CD4-positive, alpha-beta T cell (primary cell): ENCODE measurements around the gene TMEM200B. TPM values are rescaled to one million over a fixed set of nuclear protein-coding genes. Genes with fewer than 3 reads are reported as not detected.
"Not testable (repeated sequence)": the region's sequence is repeated elsewhere in the genome, so short reads cannot be mapped to it uniquely, and the experiment has no call there.

ENCODE experiments used
- ATAC-seq: fragments of 200-7000 bp; cut with Tn5 transposase; one replicate; pipeline ENCODE4 v1.10.0; 2022; ENCODE audit warnings: mild to moderate bottlenecking; ENCODE audit not compliant: poor library complexity
- CTCF ChIA-PET: fragments of 350-600 bp; sonication (Branson Sonifier 250); formaldehyde crosslinking; loops from one replicate; lab custom pipeline; 2021; ENCODE audit warnings: antibody characterized with exemption, inconsistent platforms; lab: Charles Lee
- POLR2A ChIA-PET: fragments of 350-600 bp; sonication (Branson Sonifier 250); formaldehyde crosslinking; loops from one replicate; lab custom pipeline; 2021; ENCODE audit warnings: antibody characterized with exemption, inconsistent platforms; lab: Charles Lee
- DNase-seq, 14 experiments: peaks; one replicate each; pipeline ENCODE4 v3.0.0-alpha.2; 2013 to 2020; ENCODE audit warnings: mixed read lengths in 2 of 14
- H3K27ac ChIP-seq, 2 donors: one replicate each; pipeline versions ENCODE4 v1.5.1 to v1.7.0; 2013; ENCODE audit warnings: low read length in 2 of 2, low read depth in 1 of 2, mild to moderate bottlenecking in 1 of 2
- H3K27me3 ChIP-seq, 2 experiments: 1 replicate in 1 of 2; 2 replicates in 1 of 2; pipeline versions ENCODE4 v1.6.1 to v1.7.0; 2013; ENCODE audit warnings: low read length in 2 of 2, control low read depth in 1 of 2, mild to moderate bottlenecking in 1 of 2, moderate library complexity in 1 of 2; ENCODE audit not compliant: insufficient read depth in 2 of 2, control insufficient read depth in 1 of 2
- H3K36me3 ChIP-seq: one replicate; pipeline ENCODE4 v1.6.1; 2013; ENCODE audit warnings: low read length, control low read depth; ENCODE audit not compliant: insufficient read depth
- H3K4me1 ChIP-seq: one replicate; pipeline ENCODE4 v1.6.1; 2013; ENCODE audit warnings: low read length, control low read depth; ENCODE audit not compliant: insufficient read depth
- H3K4me3 ChIP-seq: one replicate; pipeline ENCODE4 v1.5.1; 2013; ENCODE audit warnings: mild to moderate bottlenecking, low read length, moderate library complexity
- H3K9me3 ChIP-seq, 2 experiments: 1 replicate in 1 of 2; 2 replicates in 1 of 2; pipeline versions ENCODE4 v1.6.1 to v1.7.0; 2013; ENCODE audit warnings: low read length in 2 of 2, mild to moderate bottlenecking in 2 of 2, control low read depth in 1 of 2, moderate library complexity in 1 of 2; ENCODE audit not compliant: control insufficient read depth in 1 of 2, insufficient read depth in 1 of 2
- H3K27ac Mint-ChIP-seq: one replicate; pipeline ENCODE4 v1.8.0; 2020; ENCODE audit warnings: mixed read lengths
- H3K27me3 Mint-ChIP-seq: one replicate; pipeline ENCODE4 v1.8.0; 2021; ENCODE audit warnings: mixed read lengths
- H3K36me3 Mint-ChIP-seq: one replicate; pipeline ENCODE4 v1.8.0; 2021; ENCODE audit warnings: low read depth, mixed read lengths
- H3K4me1 Mint-ChIP-seq: one replicate; pipeline ENCODE4 v1.8.0; 2021; ENCODE audit warnings: low read depth, mixed read lengths
- H3K4me3 Mint-ChIP-seq: one replicate; pipeline ENCODE4 v1.8.0; 2020; ENCODE audit warnings: mild to moderate bottlenecking, mixed read lengths
- H3K9me3 Mint-ChIP-seq: one replicate; pipeline ENCODE4 v1.8.0; 2020; ENCODE audit warnings: mixed read lengths
- intact Hi-C, 2 experiments: fragments of 100-400 bp; cut with DNase I in 1 of 2; cut with micrococcal nuclease in 1 of 2; formaldehyde crosslinking; loops; one replicate each; pipeline versions ENCODE4 v1.15.1 to v1.9.0; 2023 to 2025; cut with DNase I, micrococcal nuclease
- total RNA-seq, 174 experiments: library from RNA in 2 of 174; stranded (reverse) in 2 of 174; gene quantifications; one replicate each; pipeline ENCODE4 v1.2.3 and lab custom pipeline; 2021 to 2026
- TF ChIP-seq, protein P1 (sequence below): fragments of 200-600 bp; IDR thresholded peaks from one replicate; pipeline ENCODE4 v1.8.0; 2022; ENCODE audit warnings: antibody characterized with exemption, mild to moderate bottlenecking

The TMEM200B gene
- total RNA-seq, 2 experiments from 2014 or later: not detected

- H3K36me3 ChIP-seq: peaks cover 94% of the 10 kb centered on the region
- TF ChIP-seq, protein P1, sequence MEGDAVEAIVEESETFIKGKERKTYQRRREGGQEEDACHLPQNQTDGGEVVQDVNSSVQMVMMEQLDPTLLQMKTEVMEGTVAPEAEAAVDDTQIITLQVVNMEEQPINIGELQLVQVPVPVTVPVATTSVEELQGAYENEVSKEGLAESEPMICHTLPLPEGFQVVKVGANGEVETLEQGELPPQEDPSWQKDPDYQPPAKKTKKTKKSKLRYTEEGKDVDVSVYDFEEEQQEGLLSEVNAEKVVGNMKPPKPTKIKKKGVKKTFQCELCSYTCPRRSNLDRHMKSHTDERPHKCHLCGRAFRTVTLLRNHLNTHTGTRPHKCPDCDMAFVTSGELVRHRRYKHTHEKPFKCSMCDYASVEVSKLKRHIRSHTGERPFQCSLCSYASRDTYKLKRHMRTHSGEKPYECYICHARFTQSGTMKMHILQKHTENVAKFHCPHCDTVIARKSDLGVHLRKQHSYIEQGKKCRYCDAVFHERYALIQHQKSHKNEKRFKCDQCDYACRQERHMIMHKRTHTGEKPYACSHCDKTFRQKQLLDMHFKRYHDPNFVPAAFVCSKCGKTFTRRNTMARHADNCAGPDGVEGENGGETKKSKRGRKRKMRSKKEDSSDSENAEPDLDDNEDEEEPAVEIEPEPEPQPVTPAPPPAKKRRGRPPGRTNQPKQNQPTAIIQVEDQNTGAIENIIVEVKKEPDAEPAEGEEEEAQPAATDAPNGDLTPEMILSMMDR: no peak
- no peak for ATAC-seq
- Mint-ChIP-seq H3K4me1 (peaks cover 15% of the 10 kb centered on the region), H3K27ac (no peak overlapping the region), H3K4me3 (no peak overlapping the region), H3K9me3 (no peaks in the 10 kb centered on the region), H3K36me3 (peaks cover 92% of the 10 kb centered on the region), H3K27me3 (no peaks in the 10 kb centered on the region)
- no peaks in the 10 kb centered on the region for H3K27me3 ChIP-seq
- intact Hi-C loops: no loop called here
- H3K27ac ChIP-seq: no peak overlapping the region
- H3K4me3 ChIP-seq: no peak overlapping the region
- ChIA-PET POLR2A (interaction anchor here (3.1 kb wide), 1 partner anchor 25 kb away, joined by 12 read pairs; the partner anchor contains the start of gene SRSF4), CTCF (interaction anchor here (1.0 to 1.4 kb wide), 2 partner anchors 41 to 46 kb away, joined by 4 read pairs; no protein-coding TSS in a partner anchor)
- no peaks in the 10 kb centered on the region for H3K4me1 ChIP-seq
- DNase-seq: no peak
- H3K9me3 ChIP-seq: no peaks in the 10 kb centered on the region
Observed at GRCh38 chr1:29156543-29157268, 33.0 kb upstream of the TMEM200B start.

DNA sequence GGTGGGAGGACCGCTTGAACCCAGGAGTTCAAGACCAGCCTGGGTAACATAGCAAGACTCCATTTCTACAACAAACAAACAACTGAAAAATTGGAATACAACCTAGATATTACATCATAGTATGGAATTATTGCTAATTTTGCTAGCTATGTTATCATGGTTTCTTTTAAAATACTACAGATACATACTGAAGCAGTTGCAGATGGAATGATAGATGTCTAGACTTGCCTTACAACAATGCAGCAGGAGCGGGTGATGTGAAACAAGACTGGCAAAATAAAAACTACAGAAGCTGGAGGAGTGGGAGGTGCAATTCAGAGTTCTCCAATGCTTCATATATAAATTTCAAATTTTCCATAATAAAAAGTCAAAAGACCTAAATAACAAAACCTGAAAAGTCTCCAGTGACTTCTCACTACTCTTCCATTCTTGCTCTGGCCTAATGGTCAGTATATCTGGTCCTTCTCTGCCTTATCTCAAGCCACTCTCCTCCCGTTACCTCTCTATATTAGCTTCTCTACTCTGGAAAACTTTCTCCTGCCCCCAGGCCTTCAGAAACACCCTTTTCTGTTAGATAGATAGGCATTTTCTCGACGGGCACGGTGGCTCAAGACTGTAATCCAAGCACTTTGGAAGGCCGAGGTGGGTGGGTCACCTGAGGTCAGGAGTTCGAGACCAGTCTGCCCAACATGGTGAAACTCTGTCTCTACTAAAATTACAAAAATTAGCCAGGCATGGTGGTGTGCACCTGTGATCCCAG is 28.5 kb upstream of the TMEM200B start:
- DNase-seq (no peak), ATAC-seq (no peak)
- H3K4me3 Mint-ChIP-seq: no peak overlapping the region
- H3K36me3 ChIP-seq: peaks cover 97% of the 10 kb centered on the region
- H3K9me3 ChIP-seq: no peaks in the 10 kb centered on the region
- no peaks in the 10 kb centered on the region for H3K9me3 Mint-ChIP-seq
- H3K4me3 ChIP-seq: no peak overlapping the region
- no peaks in the 10 kb centered on the region for H3K27me3 ChIP-seq
- no peaks in the 10 kb centered on the region for H3K4me1 ChIP-seq
- H3K36me3 Mint-ChIP-seq: peaks cover 98% of the 10 kb centered on the region
- ChIA-PET CTCF (no interaction called here), POLR2A (no interaction called here)
- peaks cover 4% of the 10 kb centered on the region for H3K4me1 Mint-ChIP-seq
- no peaks in the 10 kb centered on the region for H3K27me3 Mint-ChIP-seq
- no peak overlapping the region for H3K27ac Mint-ChIP-seq
- no peak overlapping the region for H3K27ac ChIP-seq
- TF ChIP-seq, protein P1: no peak
- intact Hi-C loops: no loop called here

- DNase-seq, intact Hi-C loops, H3K9me3 Mint-ChIP-seq, H3K4me1 Mint-ChIP-seq, H3K27ac ChIP-seq, ATAC-seq, H3K4me3 Mint-ChIP-seq, H3K4me3 ChIP-seq, H3K4me1 ChIP-seq, POLR2A ChIA-PET, H3K27me3 Mint-ChIP-seq, H3K27me3 ChIP-seq, H3K27ac Mint-ChIP-seq, H3K9me3 ChIP-seq: not testable (repeated sequence)
- peaks cover 96% of the 10 kb centered on the region for H3K36me3 ChIP-seq
- peaks cover 98% of the 10 kb centered on the region for H3K36me3 Mint-ChIP-seq
- CTCF ChIA-PET: interaction anchor here (1.1 to 1.3 kb wide), 2 partner anchors 10 to 52 kb away, joined by 3 to 4 read pairs; no protein-coding TSS in a partner anchor
Observed at GRCh38 chr1:29150346-29150745, 26.6 kb upstream of the TMEM200B start.
